Mucosa of descending colon (tissue), 3 donors: Measurements from ENCODE around the gene RAD17. TPM values are rescaled to one million over a fixed set of nuclear protein-coding genes. Genes with fewer than 3 reads are reported as not detected.
A peak's percentile ranks its signal among the peaks of the same experiment; 100 is the strongest.
"Not testable (repeated sequence)": the region's sequence is repeated elsewhere in the genome, so short reads cannot be mapped to it uniquely, and the experiment has no call there.

ENCODE experiments used
- ATAC-seq: fragments of 200-7000 bp; cut with Tn5 transposase; one replicate; pipeline ENCODE4 v1.9.1; 2020; ENCODE audit warnings: mild to moderate bottlenecking, moderate library complexity
- DNase-seq, 3 donors: peaks; one replicate each; pipeline ENCODE4 v3.0.0-alpha.2; 2020
- H3K36me3 ChIP-seq: fragments of 200-600 bp; one replicate; pipeline ENCODE4 v1.8.0; 2021; ENCODE audit warnings: low read depth, mild to moderate bottlenecking
- H3K4me1 ChIP-seq: fragments of 200-600 bp; one replicate; pipeline ENCODE4 v1.8.0; 2021; ENCODE audit warnings: low read depth, mild to moderate bottlenecking
- H3K4me3 ChIP-seq: fragments of 200-600 bp; one replicate; pipeline ENCODE4 v1.8.0; 2021; ENCODE audit warnings: mild to moderate bottlenecking
- H3K9me3 ChIP-seq: fragments of 200-600 bp; one replicate; pipeline ENCODE4 v1.8.0; 2021; ENCODE audit warnings: mild to moderate bottlenecking
- CTCF ChIP-seq: fragments of 200-600 bp; IDR thresholded peaks from one replicate; pipeline ENCODE4 v1.8.0; 2022; ENCODE audit warnings: antibody characterized with exemption, mild to moderate bottlenecking
- intact Hi-C, 2 donors: fragments of 100-400 bp; cut with DNase I in 1 of 2; cut with micrococcal nuclease in 1 of 2; formaldehyde crosslinking; loops; one replicate each; pipeline versions ENCODE4 v1.11.0 to v1.11.1; 2022; cut with DNase I, micrococcal nuclease
- total RNA-seq, 3 donors: library from RNA; stranded (reverse); fragmentation: NEBNext Ultra II Directional in 2 of 3; extraction: Animal tissue kit (Norgen Biotek cat#: 25700) in 2 of 3; gene quantifications; one replicate each; pipeline versions ENCODE4 v1.2.1 to v1.2.4, GENCODE V29; 2021 to 2023
- donor health status: DM: no; HTN: no; CAD: no; lungs with moderate emphysema.
- donor health status: DM: no; HTN: no; CAD: no.
- donor health status: DM: no; HTN: yes; CAD: no.

The RAD17 gene
- total RNA-seq, 3 donors from 2014 or later, result 15.8 to 20.9 (median 17.6) TPM

GRCh38 chr5:69368458-69369339 lies 919 bp upstream of the RAD17 start:
- H3K9me3 ChIP-seq, result no peaks in the 10 kb centered on the region
- intact Hi-C loops, result no loop called here
- TF ChIP-seq CTCF, result no peak
- peaks cover 31% of the 10 kb centered on the region for H3K4me1 ChIP-seq
- ATAC-seq (peak; percentile 63), DNase-seq (no peak)
- peak overlapping the region; percentile 66 for H3K4me3 ChIP-seq
- H3K36me3 ChIP-seq, result peaks cover 4% of the 10 kb centered on the region

- ATAC-seq, H3K36me3 ChIP-seq, H3K9me3 ChIP-seq, intact Hi-C loops: not testable (repeated sequence)
- DNase-seq, result peak in 2 of 3 donors; percentile 9 to 42
- Histone ChIP-seq H3K4me1 (peaks cover 31% of the 10 kb centered on the region), H3K4me3 (peak overlapping the region; percentile 66)
Observed at GRCh38 chr5:69370335-69370734, 717 bp downstream of the RAD17 start.

GRCh38 chr5:69372394-69372793 lies 2.8 kb downstream of the RAD17 start:
- Histone ChIP-seq H3K4me1 (peaks cover 31% of the 10 kb centered on the region), H3K4me3 (no peak overlapping the region), H3K9me3 (no peaks in the 10 kb centered on the region), H3K36me3 (no peaks in the 10 kb centered on the region)
- intact Hi-C loops, result no loop called here
- DNase-seq (no peak), ATAC-seq (no peak)
- no peak for TF ChIP-seq CTCF

- H3K36me3 ChIP-seq, result no peaks in the 10 kb centered on the region
- no peak overlapping the region for H3K4me3 ChIP-seq
- ATAC-seq, result no peak
- TF ChIP-seq CTCF, result no peak
- intact Hi-C loops, result no loop called here
- H3K9me3 ChIP-seq, result no peaks in the 10 kb centered on the region
- H3K4me1 ChIP-seq, result peaks cover 18% of the 10 kb centered on the region
- no peak for DNase-seq
Observed at GRCh38 chr5:69374911-69375446, 5.4 kb downstream of the RAD17 start.

- TF ChIP-seq CTCF, result no peak
- no peaks in the 10 kb centered on the region for H3K9me3 ChIP-seq
- no peaks in the 10 kb centered on the region for H3K36me3 ChIP-seq
- H3K4me1 ChIP-seq, result no peaks in the 10 kb centered on the region
- no peak overlapping the region for H3K4me3 ChIP-seq
- no peak for ATAC-seq
- no peak for DNase-seq
- intact Hi-C loops, result no loop called here
Observed at GRCh38 chr5:69378376-69378775, 8.8 kb downstream of the RAD17 start.

GRCh38 chr5:69404659-69405330 lies 35.2 kb downstream of the RAD17 start:
- H3K36me3 ChIP-seq, result no peaks in the 10 kb centered on the region
- no peaks in the 10 kb centered on the region for H3K9me3 ChIP-seq
- intact Hi-C loops, result no loop called here
- H3K4me3 ChIP-seq, result no peak overlapping the region
- no peak for TF ChIP-seq CTCF
- no peaks in the 10 kb centered on the region for H3K4me1 ChIP-seq
- ATAC-seq, result no peak
- DNase-seq, result no peak
